Mammary epithelial cell (primary cell): ENCODE results near the gene GUCY2D.

ENCODE experiments used
- EZH2 ChIP-seq: IDR thresholded peaks from 2 replicates; pipeline ENCODE4 v1.6.1; 2012; ENCODE audit warnings: low read length, inconsistent platforms, borderline replicate concordance
- TF ChIP-seq, protein P1 (sequence below), 2 donors: IDR thresholded peaks in 1 of 2; conservative IDR thresholded peaks in 1 of 2; 2 replicates each; pipeline ENCODE4 v1.5.1; 2011 to 2012; ENCODE audit warnings: inconsistent platforms in 2 of 2, low read length in 2 of 2, mild to moderate bottlenecking in 2 of 2, control low read depth in 1 of 2, low read depth in 1 of 2; ENCODE audit not compliant: insufficient read depth in 1 of 2; ENCODE audit errors: extremely low read depth in 1 of 2

DNA sequence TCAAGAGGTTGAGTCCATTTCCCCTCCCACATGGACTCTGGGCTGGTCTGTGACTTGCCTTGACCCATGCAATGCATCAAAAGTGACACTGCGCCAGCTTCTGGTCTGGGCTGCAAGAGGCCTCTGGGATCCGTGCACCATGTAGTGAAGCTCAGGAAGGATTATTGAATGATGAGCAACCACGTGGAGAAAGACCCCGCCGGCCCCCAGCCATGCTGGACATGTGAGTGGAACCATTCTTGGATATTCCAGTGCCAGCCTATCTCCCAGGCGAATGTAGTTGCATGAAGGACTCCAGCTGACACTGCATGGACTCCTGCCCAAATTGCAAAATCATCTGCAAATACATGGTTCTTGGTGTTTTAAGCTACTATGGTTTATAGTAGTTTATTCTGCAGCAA is 28.8 kb downstream of the GUCY2D start:
- TF ChIP-seq, protein P1, sequence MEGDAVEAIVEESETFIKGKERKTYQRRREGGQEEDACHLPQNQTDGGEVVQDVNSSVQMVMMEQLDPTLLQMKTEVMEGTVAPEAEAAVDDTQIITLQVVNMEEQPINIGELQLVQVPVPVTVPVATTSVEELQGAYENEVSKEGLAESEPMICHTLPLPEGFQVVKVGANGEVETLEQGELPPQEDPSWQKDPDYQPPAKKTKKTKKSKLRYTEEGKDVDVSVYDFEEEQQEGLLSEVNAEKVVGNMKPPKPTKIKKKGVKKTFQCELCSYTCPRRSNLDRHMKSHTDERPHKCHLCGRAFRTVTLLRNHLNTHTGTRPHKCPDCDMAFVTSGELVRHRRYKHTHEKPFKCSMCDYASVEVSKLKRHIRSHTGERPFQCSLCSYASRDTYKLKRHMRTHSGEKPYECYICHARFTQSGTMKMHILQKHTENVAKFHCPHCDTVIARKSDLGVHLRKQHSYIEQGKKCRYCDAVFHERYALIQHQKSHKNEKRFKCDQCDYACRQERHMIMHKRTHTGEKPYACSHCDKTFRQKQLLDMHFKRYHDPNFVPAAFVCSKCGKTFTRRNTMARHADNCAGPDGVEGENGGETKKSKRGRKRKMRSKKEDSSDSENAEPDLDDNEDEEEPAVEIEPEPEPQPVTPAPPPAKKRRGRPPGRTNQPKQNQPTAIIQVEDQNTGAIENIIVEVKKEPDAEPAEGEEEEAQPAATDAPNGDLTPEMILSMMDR (conservative IDR thresholded peaks at IDR 0.05 in 1 of 2, IDR thresholded peaks at IDR 0.05 in 1 of 2; ENCODE audit: extremely low read depth in 1 of 2, insufficient read depth in 1 of 2, low read depth in 1 of 2, low read length in 2 of 2), result no peak
- TF ChIP-seq EZH2, result no peak
